Nephron progenitor cell (in vitro differentiated cells): ENCODE measurements around the gene ARHGEF11.

ENCODE experiments used
- DNase-seq: peaks from one replicate; pipeline ENCODE4 v3.0.0; 2021
- H3K27ac Mint-ChIP-seq: 2 replicates; pipeline ENCODE4 v1.8.0; 2021; ENCODE audit warnings: mild to moderate bottlenecking, moderate library complexity, mixed read lengths
- H3K27me3 Mint-ChIP-seq: 2 replicates; pipeline ENCODE4 v1.8.0; 2021; ENCODE audit warnings: mild to moderate bottlenecking, low read depth, mixed read lengths; ENCODE audit not compliant: poor library complexity
- H3K36me3 Mint-ChIP-seq: 2 replicates; pipeline ENCODE4 v1.8.0; 2021; ENCODE audit warnings: low read depth, mixed read lengths
- H3K4me1 Mint-ChIP-seq: 2 replicates; pipeline ENCODE4 v1.8.0; 2021; ENCODE audit warnings: mixed read lengths
- H3K4me3 Mint-ChIP-seq: 2 replicates; pipeline ENCODE4 v1.8.0; 2021; ENCODE audit warnings: mild to moderate bottlenecking, moderate library complexity, mixed read lengths
- H3K9me3 Mint-ChIP-seq: 2 replicates; pipeline ENCODE4 v1.8.0; 2021; ENCODE audit warnings: mild to moderate bottlenecking, moderate library complexity, mixed read lengths
- TF ChIP-seq, protein P1 (sequence below): fragments of 200-600 bp; sonication (generic); IDR thresholded peaks from 2 replicates; pipeline ENCODE4 v1.5.0; 2021; ENCODE audit warnings: antibody characterized with exemption

ARHGEF11 gene

DNA sequence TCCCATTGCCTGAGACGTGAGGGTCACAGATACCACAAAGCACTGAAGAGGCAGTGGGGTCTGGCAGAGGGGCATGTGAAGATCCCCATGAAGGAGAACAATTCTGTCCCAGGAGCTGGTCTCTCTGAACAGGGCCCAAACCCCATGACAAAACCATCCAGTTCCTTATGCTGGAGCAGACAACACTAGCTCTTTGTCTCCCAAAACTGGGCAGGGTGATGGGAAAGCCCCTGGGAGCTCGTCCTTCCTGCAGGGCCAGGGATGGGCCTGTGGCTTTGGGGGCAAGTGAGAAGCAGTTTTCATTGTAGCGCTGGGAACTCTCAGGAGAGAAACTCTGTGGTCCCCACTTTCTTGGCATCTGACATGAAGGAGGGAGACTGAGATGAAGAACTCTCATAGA lies 45.2 kb upstream of the ARHGEF11 start:
- H3K36me3 Mint-ChIP-seq, result no peaks in the 10 kb centered on the region
- no peak overlapping the region for H3K27ac Mint-ChIP-seq
- no peak for DNase-seq
- peaks cover 12% of the 10 kb centered on the region for H3K27me3 Mint-ChIP-seq
- no peaks in the 10 kb centered on the region for H3K9me3 Mint-ChIP-seq
- H3K4me3 Mint-ChIP-seq, result no peak overlapping the region
- H3K4me1 Mint-ChIP-seq, result peaks cover 7% of the 10 kb centered on the region
- TF ChIP-seq, protein P1, sequence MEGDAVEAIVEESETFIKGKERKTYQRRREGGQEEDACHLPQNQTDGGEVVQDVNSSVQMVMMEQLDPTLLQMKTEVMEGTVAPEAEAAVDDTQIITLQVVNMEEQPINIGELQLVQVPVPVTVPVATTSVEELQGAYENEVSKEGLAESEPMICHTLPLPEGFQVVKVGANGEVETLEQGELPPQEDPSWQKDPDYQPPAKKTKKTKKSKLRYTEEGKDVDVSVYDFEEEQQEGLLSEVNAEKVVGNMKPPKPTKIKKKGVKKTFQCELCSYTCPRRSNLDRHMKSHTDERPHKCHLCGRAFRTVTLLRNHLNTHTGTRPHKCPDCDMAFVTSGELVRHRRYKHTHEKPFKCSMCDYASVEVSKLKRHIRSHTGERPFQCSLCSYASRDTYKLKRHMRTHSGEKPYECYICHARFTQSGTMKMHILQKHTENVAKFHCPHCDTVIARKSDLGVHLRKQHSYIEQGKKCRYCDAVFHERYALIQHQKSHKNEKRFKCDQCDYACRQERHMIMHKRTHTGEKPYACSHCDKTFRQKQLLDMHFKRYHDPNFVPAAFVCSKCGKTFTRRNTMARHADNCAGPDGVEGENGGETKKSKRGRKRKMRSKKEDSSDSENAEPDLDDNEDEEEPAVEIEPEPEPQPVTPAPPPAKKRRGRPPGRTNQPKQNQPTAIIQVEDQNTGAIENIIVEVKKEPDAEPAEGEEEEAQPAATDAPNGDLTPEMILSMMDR, result no peak

- Mint-ChIP-seq H3K4me1 (peaks cover 7% of the 10 kb centered on the region), H3K4me3 (no peak overlapping the region), H3K27me3 (peaks cover 12% of the 10 kb centered on the region), H3K36me3 (no peaks in the 10 kb centered on the region), H3K27ac (no peak overlapping the region), H3K9me3 (no peaks in the 10 kb centered on the region)
- TF ChIP-seq, protein P1, result peak; percentile 94
- peak; percentile 95 for DNase-seq
These were observed 44.7 kb upstream of the ARHGEF11 start for GRCh38 chr1:157090196-157090647.

DNA sequence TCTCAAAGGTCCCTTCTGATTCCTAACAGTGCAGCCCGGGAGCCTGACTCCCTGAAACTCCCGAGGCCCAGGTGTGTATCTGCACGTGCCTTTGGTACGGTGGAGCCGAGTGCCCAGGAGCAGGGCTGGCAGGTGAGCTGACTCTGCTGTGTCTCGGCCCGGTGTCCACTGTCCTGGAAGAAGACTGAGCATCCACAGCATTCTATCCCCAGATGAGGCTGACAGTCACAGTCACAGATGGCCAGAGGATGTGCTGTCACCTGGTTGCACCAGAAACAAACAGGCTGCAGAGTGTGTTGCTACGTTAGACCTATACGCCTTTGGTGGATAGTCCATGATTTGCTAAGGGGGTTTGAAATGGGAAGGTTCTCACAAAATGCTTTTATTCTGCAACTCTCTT lies 44.2 kb upstream of the ARHGEF11 start:
- peaks cover 12% of the 10 kb centered on the region for H3K27me3 Mint-ChIP-seq
- H3K36me3 Mint-ChIP-seq, result no peaks in the 10 kb centered on the region
- peaks cover 7% of the 10 kb centered on the region for H3K4me1 Mint-ChIP-seq
- H3K4me3 Mint-ChIP-seq, result no peak overlapping the region
- H3K9me3 Mint-ChIP-seq, result no peaks in the 10 kb centered on the region
- no peak for DNase-seq
- no peak overlapping the region for H3K27ac Mint-ChIP-seq
- TF ChIP-seq, protein P1, result no peak

DNA sequence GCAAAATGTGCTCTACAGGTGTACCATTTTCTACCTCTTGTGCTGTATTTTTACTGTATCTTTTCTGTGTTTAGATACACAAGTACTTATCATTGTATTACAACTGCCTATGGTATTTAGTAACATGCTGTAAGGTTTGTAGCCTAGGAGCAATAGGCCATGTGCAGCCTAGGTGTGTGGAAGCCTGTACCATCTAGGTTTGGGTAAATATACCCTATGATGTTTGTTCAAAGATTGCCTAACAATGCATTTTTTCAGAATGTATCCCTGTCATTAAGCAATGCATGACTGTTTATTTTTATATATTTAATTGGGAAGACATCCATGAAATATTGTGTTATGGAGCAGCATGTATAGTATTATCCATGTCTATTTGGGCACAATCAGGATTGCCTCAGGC lies 43.1 kb upstream of the ARHGEF11 start:
- peaks cover 7% of the 10 kb centered on the region for H3K4me1 Mint-ChIP-seq
- peaks cover 10% of the 10 kb centered on the region for H3K27me3 Mint-ChIP-seq
- no peak overlapping the region for H3K4me3 Mint-ChIP-seq
- no peaks in the 10 kb centered on the region for H3K36me3 Mint-ChIP-seq
- no peak for DNase-seq
- no peaks in the 10 kb centered on the region for H3K9me3 Mint-ChIP-seq
- no peak overlapping the region for H3K27ac Mint-ChIP-seq
- TF ChIP-seq, protein P1, result no peak

- Mint-ChIP-seq H3K36me3 (no peaks in the 10 kb centered on the region), H3K4me3 (no peak overlapping the region), H3K4me1 (peaks cover 7% of the 10 kb centered on the region), H3K9me3 (no peaks in the 10 kb centered on the region), H3K27me3 (peaks cover 10% of the 10 kb centered on the region), H3K27ac (no peak overlapping the region)
- DNase-seq, result no peak
- TF ChIP-seq, protein P1, result no peak
These were observed 41.5 kb upstream of the ARHGEF11 start for GRCh38 chr1:157087030-157087429.

GRCh38 chr1:157086299-157086698 lies 40.8 kb upstream of the ARHGEF11 start:
- peaks cover 7% of the 10 kb centered on the region for H3K4me1 Mint-ChIP-seq
- H3K27ac Mint-ChIP-seq, result no peak overlapping the region
- H3K27me3 Mint-ChIP-seq, result peaks cover 10% of the 10 kb centered on the region
- TF ChIP-seq, protein P1, result no peak
- no peak overlapping the region for H3K4me3 Mint-ChIP-seq
- no peak for DNase-seq
- no peaks in the 10 kb centered on the region for H3K36me3 Mint-ChIP-seq
- no peaks in the 10 kb centered on the region for H3K9me3 Mint-ChIP-seq
